ENCODE measurements around the gene PIK3C2A.

DNA sequence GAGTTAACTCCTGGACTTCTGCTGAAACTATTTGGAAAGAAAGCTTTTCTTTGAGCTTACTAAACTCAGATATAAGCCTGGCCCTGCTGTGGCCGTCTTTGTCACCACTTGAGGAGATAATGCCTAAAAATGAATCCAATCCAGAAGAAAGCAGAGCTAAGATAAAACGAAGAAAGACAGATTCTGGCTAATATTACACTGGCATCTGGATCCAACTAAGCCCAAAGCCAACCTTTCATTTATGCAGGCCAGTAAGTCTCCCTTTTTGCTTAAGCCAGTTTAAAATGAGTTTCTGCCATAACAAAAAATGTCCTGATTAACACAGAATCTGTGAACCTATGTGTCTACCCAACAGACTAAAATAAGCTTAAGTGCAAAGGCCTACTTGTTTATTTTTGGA, 34.5 kb downstream of the PIK3C2A start:
- TF ChIP-seq CTCF (IDR thresholded peaks at IDR 0.05) (no peak), POLR2AphosphoS5 (IDR thresholded peaks at IDR 0.05) (no peak), POLR2A (IDR thresholded peaks at IDR 0.05) (no peak)

Data from suprapubic skin (tissue), 4 donors.